ENCODE data around the gene ZRANB3. TPM values are rescaled to one million over a fixed set of nuclear protein-coding genes. Genes with fewer than 3 reads are reported as not detected.

Gene ZRANB3
- total and polyA plus RNA-seq, 2 experiments from 2014 or later = 10.5 to 16.8 TPM

GRCh38 chr2:135182601-135183000, 348.4 kb downstream of the ZRANB3 start (continued):
- no peak for TF ChIP-seq REST (IDR thresholded peaks at IDR 0.05; ENCODE audit: unreplicated experiment)

GRCh38 chr2:135182190-135182589, 348.8 kb downstream of the ZRANB3 start:
- Mint-ChIP-seq H3K27me3 (ENCODE audit: insufficient read depth, low read depth, poor library complexity) (peaks cover 2% of the 10 kb centered on the region), H3K27ac (peak overlapping the region; percentile 59; the same call in 1 of the 2 replicates), H3K36me3 (ENCODE audit: low read depth) (peaks cover 14% of the 10 kb centered on the region), H3K4me3 (no peak overlapping the region), H3K4me1 (peaks cover 13% of the 10 kb centered on the region), H3K9me3 (peaks cover 6% of the 10 kb centered on the region)
- Histone ChIP-seq H3K27me3 (ENCODE audit: insufficient read depth) (no peaks in the 10 kb centered on the region), H3K4me3 (no peak overlapping the region), H3K4me1 (ENCODE audit: insufficient read depth) (no peaks in the 10 kb centered on the region; the same call in 1 of the 2 replicates), H3K27ac (ENCODE audit: low read depth) (no peak overlapping the region), H3K9me2 (ENCODE audit: insufficient read depth) (no peaks in the 10 kb centered on the region), H2AFZ (no peak overlapping the region), H3K4me2 (no peak overlapping the region), H4K20me1 (replicated peaks; ENCODE audit: insufficient read depth) (no peaks in the 10 kb centered on the region), H3K36me3 (ENCODE audit: insufficient read depth) (no peaks in the 10 kb centered on the region), H3F3A (replicated peaks; ENCODE audit: low read depth) (no peaks in the 10 kb centered on the region), H3K79me2 (replicated peaks; ENCODE audit: insufficient read depth) (no peaks in the 10 kb centered on the region)
- DNase-seq (ENCODE audit: low spot score) (peak; percentile 34), ATAC-seq (peak; percentile 64)
- TF ChIP-seq CTCF (conservative IDR thresholded peaks at IDR 0.05; ENCODE audit: low read depth in 2 of 2) (no peak), ZNF331 (CRISPR knock-in tag; IDR thresholded peaks at IDR 0.05; ENCODE audit: low read depth) (no peak), ZNF114 (CRISPR knock-in tag; IDR thresholded peaks at IDR 0.05) (no peak), NANOG (IDR thresholded peaks at IDR 0.05; ENCODE audit: borderline replicate concordance) (no peak), CREB1 (CRISPR knock-in tag; IDR thresholded peaks at IDR 0.05; ENCODE audit: low read depth) (no peak), STAT1 (IDR thresholded peaks at IDR 0.05; ENCODE audit: unreplicated experiment) (no peak), REST (IDR thresholded peaks at IDR 0.05; ENCODE audit: unreplicated experiment) (no peak), EZH2phosphoT487 (IDR thresholded peaks at IDR 0.05; ENCODE audit: unreplicated experiment) (no peak), JUNB (IDR thresholded peaks at IDR 0.05; ENCODE audit: unreplicated experiment) (no peak), POLR2AphosphoS5 (IDR thresholded peaks at IDR 0.05; ENCODE audit: low read depth) (no peak)

Measured in GM23338 (cell line).